HG03432 (cell line): Measurements from ENCODE around the gene MESP2.

Source experiments
- ATAC-seq: cut with Tn5 transposase; IDR thresholded peaks from one replicate; pipeline ENCODE4 v1.9.1; 2021; ENCODE audit warnings: mild to moderate bottlenecking, moderate library complexity; ENCODE audit not compliant: unreplicated experiment

The MESP2 gene

DNA sequence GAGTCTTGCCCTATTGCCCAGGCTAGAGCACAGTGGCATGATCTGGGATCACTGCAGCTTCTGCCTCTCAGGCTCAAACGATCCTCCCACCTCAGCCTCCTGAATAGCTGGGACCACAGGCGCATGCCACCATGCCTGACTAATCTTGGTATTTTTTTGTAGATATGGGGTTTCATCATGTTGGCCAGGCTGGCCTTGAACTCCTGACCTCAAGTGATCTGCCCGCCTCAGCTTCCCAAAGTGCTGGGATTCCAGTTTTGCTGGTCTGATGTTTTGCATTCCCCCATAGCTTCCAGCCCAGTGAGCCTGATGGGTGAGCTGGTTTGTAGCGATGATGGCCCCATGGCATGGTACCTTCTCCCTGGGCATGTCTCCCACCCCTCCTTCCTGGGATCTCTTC, 20.4 kb upstream of the MESP2 start:
- ATAC-seq, result no peak

DNA sequence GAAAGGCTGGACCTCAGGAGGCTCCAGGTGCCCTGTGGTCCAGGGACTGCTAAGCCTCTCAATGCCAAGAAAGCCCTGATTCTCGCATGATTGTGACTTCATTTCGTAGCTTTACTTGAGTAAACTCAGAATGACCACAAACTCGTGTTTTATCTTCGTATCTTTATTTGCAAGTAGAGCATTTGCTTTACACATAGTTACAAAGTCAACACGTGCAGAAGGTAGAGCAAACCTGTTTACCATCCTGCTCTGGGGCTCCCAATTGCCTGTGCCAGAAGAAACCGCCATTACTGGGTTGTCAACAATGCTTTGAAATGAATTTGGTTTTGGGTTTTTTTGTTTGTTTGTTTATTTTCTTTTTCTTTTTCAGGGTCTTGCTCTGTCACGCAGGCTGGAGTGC, 19.2 kb upstream of the MESP2 start:
- no peak for ATAC-seq

DNA sequence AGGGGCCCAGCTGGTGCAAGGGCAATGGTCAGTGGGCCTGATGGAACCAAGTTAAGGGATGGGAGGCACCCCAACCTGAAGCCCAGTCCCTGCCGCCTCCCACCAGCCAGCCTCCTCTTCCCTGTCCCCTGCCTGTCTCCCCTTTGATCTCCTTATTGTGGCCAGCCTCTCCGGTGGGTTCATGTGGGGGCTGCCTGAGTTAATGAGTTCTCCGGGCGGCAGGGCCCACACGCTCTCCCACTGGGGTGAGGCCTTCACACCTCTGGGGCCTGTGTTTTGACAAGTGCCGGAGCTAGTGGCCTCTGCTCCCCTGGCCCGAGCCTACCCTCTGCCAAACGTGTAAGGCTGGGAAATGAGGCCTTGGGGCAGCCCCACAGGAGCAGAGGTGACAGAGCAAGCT, 17.8 kb upstream of the MESP2 start:
- no peak for ATAC-seq

DNA sequence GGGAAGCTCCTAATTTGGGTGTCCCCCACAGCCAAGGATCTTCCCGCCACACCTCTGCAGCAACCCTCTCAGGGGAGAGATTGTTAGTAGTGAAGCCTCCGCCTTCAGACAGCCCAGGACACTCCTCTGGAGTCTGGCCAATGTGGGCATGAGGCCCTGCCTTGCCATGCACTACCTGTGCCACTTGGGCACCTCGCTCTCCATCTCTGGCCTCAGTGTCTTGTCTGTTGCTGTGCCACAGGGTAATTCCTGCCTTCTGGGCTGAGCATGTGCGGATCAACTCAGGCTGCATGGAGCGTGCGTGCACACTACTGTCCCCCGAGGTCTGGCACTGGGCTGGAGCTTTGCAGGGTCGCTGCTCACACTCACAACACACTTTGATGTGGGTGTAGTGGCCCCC, 17.2 kb upstream of the MESP2 start:
- ATAC-seq, result no peak

DNA sequence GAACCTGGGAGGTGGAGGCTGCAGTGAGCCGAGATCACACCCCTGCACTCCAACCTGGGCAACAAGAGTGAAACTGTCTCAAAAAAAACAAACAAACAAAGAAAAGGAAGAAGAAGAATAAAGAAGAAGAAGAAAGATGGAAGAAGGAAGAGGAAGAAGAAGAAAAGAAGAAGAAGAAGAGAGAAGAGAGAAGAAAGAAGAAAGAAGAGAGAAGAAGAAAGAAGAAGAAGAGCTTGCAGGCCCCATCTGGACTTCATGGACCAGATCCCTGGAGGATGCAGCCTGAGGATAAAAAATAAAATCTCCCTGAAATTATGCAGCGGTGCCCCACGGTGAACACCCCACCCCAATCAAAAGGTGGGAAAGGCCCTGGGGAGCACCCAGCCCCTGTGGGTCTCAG, 16.3 kb upstream of the MESP2 start:
- no peak for ATAC-seq

DNA sequence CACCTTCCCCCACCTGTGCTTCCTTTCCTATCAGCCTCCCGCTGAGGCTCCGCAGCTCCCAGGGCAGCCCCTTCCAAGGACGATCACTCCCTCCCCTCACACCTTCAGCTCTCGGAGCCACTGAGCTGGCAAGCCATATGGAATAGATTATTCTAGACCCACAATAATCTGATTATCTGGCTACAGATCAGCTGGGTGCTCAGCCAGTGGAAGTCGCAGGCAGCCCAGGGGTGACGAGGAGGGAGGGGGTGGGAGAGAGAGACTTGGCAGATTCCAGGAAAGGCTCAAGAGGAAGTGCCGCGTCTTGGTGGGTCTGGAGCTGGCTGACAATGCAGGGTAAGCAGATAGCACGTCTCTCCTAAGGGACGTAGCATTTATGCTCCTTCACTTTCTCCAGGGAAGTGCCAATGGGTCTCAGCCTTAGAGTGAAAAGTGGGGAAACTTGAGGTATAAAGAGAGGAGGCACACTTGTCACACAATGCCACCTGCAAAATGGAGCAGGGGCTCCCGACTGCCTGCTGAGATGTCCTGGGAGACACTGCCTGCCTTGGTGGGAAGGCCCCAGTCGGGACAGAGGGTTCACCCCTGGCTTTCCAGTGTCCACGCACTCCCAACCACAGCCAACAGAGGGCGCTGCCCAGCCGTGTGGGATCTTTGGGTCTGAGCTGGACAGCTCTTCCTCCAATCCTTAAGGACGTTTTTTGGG, 15.7 kb upstream of the MESP2 start:
- ATAC-seq, result peak; percentile 62

GRCh38 chr15:89761009-89761831, 14.9 kb upstream of the MESP2 start:
- ATAC-seq, result peak; percentile 48

DNA sequence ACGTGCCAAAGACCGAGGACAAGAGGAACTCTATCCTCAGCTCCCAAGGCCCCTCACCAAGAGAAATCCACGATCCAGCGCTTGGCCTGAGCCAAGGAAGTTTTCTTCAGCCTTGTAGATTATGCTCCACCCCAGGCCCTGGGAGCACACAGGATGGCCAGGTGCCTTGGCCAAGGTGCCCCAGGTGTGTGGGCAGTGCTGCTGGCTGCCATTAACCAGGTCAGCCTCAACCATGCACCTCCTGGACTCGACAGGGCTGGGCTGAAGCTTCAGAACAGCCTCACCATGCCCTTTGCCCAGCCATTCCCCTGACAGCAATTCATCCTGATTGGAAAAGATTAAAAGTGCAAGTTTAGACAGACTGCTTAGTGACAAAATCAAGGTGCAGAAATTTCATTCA, 14.2 kb upstream of the MESP2 start:
- no peak for ATAC-seq

- ATAC-seq, result no peak
Measured at GRCh38 chr15:89765694-89766093, 10.4 kb upstream of the MESP2 start.

- no peak for ATAC-seq
Measured at GRCh38 chr15:89766357-89767311, 9.5 kb upstream of the MESP2 start.

DNA sequence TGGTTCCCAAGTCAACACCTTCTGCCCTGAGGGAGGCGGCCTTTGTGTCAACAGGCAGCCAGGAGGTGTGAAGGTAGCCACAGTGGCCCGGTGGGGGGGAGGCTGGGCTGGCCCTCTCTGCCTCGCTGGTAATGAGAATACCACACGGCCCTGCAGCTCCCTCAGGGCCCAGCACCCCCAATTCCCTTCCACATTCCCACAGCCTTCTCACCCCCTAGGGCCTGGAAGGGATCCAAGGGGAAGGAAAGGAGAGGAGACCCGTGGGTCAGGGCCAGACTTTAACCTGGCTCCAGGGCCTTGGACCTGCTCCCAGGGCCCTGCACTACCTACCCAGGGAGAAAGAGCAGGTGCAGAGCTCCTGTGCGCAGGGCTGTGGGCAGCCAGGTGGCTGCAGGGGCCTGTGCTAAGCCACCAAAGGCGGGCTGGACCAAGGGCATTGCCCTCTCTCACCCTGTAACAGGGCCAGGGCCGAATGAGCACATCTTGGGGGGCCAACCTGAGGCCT, 8.7 kb upstream of the MESP2 start:
- ATAC-seq, result no peak

GRCh38 chr15:89768071-89768500, 8.0 kb upstream of the MESP2 start:
- ATAC-seq, result no peak

DNA sequence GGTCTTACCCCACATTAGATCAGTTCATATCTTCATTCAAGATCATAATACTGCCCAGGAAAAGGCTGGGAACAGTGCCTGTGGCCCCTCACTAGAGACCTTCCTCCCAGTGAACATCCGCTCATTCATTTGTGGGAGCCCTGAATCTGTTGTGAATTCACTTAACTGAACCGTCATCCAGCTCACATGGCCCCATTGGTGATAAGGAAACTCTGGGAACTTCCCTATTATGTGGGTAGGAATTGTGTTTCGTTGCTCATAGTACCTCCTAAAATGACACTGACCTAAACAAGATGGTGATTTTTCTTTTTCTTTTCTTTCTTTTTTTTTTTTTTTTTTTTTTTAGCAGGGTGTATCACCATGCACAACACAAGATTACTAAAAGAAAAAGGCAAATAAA, 6.8 kb upstream of the MESP2 start:
- no peak for ATAC-seq

GRCh38 chr15:89770041-89770440, 6.1 kb upstream of the MESP2 start:
- ATAC-seq, result no peak

DNA sequence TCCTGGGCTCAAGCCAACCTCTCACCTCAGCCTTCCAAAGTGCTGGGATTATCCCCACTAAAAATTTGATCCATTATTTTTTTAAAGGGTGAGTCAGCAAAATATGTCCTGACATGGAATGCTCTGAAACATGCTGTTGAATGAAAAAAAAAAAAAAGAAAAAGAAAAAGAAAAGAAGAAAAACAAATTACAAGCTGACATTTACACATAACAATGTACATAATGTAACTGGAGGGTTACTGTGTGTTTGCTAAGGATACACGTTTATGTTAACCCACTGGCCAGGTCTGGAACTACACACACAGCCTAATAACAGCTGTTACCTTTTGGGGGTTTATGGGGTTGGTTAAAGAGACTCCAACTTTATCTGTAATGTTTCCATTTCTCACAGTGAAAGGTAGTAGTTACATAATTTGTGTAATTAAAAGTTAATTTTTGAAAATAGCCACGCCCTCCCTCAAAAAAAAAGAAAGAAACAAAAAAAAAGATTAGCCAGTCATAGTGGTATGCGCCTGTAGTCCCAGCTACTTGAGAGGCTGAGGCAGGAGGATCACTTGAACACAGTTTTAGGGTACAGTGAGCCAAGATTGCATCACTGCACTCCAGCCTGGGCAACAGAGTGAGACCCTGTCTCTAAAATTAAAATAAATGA, 3.1 kb upstream of the MESP2 start:
- no peak for ATAC-seq

- no peak for ATAC-seq
Measured at GRCh38 chr15:89774492-89774891, 1.6 kb upstream of the MESP2 start.

DNA sequence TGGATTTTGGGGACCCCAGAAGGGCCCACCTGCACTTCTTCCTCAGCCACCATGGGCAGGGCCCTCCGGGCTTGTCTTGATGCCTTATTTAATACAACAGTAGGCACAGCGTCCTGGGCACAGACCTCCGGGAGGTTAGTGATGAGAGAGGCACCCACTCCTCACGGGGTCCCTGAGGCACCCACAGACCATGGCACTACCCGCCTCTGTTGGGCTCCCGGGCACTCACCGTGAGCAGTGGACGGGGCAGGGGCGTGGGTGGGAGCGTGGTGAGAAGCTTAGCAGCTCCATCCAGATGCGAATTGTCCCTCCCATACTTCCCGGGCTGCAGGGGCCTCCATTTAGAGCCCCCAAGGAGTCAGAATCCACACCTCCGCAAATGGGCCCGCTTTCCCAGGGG, 317 bp upstream of the MESP2 start:
- ATAC-seq, result peak; percentile 11

DNA sequence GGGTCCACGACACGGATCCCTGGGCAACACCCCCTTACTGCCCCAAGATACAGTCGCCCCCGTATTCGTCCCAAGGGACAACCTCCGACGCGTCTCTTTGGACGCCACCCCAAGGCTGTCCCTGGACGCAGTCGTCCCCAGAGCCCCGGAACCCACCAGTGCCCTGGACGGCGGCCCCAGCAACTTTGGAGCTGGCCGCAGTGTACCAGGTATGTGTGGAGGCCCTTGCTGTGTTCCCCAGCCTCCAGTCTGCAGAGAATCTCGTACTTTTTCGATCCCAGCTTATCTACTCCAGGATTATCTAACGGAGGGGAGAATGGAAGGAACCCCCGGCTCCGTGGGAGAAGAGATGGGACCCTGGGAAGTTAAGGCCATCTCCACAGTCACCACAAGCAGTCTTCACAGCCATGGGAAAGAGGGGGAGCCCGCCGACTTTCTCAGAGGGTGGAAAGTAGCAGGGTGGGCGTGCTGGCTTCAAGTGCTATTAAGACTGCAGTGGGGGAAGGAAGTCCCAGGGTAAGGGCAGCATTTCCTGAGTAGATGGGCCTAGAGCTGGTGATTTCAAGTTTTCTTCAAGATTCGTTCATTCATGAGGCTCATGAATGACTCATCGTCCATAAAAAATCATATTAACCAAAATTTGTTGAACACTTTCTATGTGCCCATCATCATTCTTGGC, 1.1 kb downstream of the MESP2 start:
- no peak for ATAC-seq

GRCh38 chr15:89777782-89778380, 1.7 kb downstream of the MESP2 start:
- no peak for ATAC-seq

DNA sequence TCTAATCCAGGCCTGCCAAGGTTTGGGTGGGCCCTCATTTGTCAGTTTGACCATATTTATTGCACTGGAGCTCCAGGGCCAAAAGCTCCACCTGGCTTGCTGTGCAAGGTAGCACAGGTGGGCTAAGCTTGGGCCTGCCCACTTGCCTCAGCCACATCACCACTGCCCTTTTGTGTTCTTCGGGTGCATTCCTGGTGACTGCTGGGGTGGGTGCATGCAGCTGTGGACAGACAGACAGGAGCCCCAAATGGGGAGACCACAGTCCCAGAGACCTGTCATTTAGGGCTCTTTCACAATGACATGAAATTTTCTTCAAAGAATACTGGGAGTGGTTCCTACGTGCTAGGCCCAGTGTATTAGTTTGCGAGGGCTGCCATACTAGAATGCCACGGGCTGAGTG, 2.7 kb downstream of the MESP2 start:
- ATAC-seq, result no peak
